ENCODE measurements around the gene CD248.

- TF ChIP-seq, protein P1, sequence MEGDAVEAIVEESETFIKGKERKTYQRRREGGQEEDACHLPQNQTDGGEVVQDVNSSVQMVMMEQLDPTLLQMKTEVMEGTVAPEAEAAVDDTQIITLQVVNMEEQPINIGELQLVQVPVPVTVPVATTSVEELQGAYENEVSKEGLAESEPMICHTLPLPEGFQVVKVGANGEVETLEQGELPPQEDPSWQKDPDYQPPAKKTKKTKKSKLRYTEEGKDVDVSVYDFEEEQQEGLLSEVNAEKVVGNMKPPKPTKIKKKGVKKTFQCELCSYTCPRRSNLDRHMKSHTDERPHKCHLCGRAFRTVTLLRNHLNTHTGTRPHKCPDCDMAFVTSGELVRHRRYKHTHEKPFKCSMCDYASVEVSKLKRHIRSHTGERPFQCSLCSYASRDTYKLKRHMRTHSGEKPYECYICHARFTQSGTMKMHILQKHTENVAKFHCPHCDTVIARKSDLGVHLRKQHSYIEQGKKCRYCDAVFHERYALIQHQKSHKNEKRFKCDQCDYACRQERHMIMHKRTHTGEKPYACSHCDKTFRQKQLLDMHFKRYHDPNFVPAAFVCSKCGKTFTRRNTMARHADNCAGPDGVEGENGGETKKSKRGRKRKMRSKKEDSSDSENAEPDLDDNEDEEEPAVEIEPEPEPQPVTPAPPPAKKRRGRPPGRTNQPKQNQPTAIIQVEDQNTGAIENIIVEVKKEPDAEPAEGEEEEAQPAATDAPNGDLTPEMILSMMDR (IDR thresholded peaks at IDR 0.05): no peak
- TF ChIP-seq POLR2AphosphoS5 (IDR thresholded peaks at IDR 0.05): no peak
Measured at GRCh38 chr11:66327171-66328030, 10.6 kb upstream of the CD248 start.
